ENCODE measurements around the gene BLVRA.
"Not testable (repeated sequence)": the region's sequence is repeated elsewhere in the genome, so short reads cannot be mapped to it uniquely, and the experiment has no call there.

The BLVRA gene

DNA sequence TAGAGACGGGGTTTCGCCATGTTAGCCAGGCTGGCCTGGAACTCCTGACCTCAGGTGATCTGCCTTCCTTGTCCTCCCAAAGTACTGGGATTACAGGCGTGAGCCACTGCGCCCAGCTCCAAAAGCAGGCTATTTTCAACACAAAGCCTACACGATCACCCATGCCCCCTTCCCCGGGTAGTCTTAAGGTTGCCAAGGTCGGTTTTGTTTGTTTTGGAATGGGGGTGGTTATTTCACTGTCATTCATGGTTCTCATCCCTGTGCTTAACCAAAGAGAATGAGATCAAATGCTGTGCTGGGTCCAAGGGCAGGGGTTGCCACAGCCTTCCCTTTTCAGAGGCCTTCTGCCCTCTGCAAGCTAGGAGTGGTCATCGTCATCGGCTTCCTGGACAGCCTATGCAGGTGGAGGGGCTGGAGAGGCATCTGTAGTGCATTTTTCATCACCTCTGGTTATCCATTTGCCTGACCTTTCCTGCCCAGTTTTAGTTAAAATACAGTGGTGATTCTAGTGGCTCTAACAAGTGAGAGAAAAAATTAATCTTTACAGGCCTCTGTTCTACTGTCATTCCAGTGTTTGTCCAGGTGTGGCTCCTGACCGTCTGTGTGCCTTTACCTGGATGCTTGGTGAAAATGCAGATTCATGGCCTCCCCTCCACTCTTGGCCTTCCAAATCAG, 11.4 kb downstream of the BLVRA start:
- DNase-seq: peak; percentile 10

DNA sequence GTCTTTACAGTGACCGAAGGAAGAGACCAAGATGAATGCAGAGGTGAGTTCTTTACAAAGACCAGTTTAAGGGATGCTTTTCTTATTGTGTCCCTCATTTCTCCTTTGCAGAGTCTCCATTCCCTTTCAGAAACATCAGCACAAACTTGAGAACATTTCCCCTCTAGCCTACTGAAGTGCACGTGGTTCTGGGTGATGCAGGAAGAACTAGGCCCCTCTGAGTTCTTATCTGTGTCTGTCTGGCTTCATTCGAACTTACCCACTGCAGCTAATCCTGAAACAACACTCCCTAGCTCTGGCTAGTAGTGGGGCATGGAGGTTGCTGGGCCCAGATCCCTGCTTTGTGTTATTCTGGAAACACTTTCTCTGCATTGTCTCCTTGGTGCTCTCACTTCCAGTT, 12.6 kb downstream of the BLVRA start:
- DNase-seq: peak; percentile 32

DNA sequence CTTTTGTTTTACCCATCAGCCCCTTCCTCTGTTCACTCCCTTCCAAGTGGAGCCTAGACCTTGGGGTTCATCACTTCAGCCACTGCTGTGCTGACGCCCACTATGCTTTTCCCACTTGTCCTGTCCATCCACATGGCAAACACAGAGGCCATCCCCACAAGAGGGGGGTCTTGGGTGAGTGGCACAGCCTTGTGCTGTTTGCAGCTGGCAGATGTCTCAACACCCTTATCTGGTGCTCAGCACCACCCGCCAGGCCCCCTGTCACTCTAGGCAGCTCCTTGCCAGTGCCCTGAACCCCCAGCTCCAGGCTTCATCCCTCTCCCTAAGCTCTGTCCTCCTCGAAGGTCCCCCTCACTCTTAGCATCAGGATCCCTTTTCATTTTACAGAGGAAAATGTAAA, 13.1 kb downstream of the BLVRA start:
- DNase-seq: peak; percentile 38

DNA sequence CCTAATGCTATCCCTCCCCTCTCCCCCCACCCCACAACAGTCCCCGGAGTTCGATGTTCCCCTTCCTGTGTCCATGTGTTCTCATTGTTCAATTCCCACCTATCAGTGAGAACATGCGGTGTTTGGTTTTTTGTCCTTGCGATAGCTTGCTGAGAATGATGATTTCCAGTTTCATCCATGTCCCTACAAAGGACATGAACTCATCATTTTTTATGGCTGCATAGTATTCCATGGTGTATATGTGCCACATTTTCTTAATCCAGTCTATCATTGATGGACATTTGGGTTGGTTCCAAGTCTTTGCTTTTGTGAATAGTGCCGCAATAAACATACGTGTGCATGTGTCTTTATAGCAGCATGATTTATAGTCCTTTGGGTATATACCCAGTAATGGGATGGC, 14.8 kb downstream of the BLVRA start:
- DNase-seq: not testable (repeated sequence)

DNA sequence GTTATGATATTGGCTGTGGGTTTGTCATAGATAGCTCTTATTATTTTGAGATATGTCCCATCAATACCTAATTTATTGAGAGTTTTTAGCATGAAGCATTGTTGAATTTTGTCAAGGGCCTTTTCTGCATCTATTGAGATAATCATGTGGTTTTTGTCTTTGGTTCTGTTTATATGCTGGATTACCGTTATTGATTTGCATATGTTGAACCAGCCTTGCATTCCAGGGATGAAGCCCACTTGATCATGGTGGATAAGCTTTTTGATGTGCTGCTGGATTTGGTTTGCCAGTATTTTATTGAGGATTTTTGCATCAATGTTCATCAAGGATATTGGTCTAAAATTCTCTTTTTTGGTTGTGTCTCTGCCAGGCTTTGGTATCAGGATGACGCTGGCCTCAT, 16.8 kb downstream of the BLVRA start:
- DNase-seq: not testable (repeated sequence)

DNA sequence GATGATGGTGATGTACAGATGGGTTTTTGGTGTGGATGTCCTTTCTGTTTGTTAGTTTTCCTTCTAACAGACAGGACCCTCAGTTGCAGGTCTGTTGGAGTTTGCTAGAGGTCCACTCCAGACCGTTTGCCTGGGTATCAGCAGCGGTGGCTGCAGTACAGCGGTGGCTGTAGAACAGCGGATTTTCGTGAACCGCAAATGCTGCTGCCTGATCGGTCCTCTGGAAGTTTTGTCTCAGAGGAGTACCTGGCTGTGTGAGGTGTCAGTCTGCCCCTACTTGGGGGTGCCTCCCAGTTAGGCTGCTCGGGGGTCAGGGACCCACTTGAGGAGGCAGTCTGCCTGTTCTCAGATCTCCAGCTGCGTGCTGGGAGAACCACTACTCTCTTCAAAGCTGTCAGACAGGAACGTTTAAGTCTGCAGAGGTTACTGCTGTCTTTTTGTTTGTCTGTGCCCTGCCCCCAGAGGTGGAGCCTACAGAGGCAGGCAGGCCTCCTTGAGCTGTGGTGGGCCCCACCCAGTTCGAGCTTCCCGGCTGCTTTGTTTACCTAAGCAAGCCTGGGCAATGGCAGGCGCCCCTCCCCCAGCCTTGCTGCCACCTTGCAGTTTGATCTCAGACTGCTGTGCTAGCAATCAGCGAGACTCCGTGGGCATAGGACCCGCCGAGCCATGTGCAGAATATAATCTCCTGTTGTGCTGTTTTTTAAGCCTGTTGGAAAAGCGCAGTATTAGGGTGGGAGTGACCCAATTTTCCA, 20.0 kb downstream of the BLVRA start:
- DNase-seq: not testable (repeated sequence)

DNA sequence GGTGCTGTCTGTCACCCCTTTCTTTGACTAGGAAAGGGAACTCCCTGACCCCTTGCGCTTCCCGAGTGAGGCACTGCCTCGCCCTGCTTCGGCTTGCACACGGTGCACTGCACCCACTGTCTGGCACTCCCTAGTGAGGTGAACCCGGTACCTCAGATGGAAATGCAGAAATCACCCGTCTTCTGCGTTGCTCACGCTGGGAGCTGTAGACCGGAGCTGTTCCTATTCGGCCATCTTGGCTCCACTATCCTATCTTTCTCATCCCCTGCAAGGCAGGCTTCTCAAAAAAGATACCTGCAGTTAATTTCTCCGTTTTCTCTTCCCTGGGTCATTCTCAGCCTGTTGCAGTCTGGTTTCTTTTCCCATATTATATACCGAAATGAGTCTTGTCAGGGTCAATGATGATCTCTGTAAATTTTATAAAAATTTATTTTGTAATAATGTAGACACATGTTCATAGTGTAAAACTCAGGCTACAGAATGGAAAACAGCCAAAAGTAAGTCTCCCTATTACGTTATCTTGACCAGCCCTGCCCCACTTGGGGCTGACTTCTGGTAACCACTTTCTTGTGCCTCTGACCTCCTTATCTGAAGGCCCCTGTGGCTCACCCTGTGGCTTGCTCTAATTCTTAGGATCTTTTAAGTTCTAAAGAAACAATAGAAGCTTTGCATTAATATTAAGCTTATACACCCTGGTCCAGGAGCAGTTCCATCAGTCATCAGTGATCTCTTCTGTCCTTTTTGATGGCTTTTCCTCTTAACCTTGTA, 20.7 kb downstream of the BLVRA start:
- DNase-seq: no peak

DNA sequence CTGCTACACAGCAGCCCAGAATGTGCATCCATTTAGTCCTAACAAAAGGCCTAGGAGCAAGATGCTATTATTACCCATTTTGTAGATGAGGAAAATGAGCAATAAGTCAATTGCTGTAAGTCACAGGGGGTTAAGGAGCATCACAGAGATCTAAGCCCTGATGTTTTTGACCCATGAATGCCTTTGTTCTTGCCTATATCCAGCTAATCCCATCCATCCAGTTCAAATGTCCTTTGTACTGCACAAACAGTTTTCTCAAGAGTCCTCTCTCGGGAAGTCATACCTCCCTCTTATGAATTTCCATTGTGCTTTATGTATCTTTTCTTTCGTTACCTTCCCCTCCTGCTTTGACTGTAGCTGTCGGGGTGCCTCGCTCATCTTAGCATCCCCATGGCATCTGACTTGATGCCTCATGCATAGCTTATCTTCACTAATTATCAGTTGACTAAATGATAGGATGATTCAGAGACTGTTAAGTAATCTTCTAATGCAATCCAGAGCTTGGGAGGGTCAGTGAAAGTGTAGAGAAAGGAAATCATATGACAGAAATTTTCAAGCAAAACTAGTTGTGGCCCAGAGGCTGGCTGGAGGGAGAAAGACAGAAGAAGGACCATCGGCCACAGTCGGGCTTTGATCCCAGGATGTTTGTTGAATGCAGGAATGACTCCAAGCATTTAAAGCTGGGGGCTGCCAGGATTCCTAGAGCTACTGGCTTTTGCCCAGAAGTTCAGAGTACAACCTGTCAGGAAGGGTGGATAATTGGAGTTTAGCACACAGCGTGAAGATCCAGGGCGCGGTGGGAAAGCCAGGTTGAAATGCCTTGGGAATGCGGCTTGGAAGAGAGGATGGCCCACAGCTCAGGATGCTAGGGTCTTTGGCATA, 23.5 kb downstream of the BLVRA start:
- DNase-seq: peak; percentile 55

DNA sequence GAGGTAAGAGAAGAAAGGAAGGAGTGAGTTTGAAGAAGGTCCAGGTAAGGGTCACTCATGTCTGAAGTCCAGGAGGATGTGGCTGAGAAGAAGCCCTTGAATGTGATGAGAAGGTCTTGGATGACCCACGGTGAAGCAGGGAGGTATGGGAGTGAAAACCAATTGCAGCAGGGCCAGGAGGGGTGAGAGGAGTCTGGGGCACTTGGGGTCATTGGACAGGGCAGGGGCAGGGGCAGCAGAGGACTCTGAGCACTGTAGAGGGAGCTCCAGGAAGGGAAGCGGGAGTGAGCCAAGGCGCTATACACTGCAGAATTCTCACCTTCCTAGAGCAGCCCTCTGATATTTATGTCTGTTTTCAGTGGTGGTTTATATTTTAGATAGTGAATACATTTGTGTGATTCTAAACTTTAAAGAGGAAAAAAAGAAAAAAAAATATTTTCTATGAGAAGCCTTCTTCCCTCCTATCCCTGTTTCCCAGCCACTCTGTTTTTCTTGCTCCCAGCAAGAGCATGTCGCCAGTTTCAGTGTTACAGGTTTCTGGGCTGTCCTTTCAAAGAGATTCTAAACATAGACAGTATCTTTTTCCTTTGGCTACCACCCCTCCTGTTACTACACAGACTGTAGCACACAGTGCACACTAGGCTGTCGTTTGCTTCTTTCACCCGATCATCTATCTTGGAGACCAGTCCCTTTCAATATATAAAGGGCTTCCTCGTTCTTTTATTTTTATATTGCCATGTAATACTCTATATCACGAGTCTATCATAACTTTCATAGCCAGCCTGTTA, 24.5 kb downstream of the BLVRA start:
- DNase-seq: peak; percentile 29

DNA sequence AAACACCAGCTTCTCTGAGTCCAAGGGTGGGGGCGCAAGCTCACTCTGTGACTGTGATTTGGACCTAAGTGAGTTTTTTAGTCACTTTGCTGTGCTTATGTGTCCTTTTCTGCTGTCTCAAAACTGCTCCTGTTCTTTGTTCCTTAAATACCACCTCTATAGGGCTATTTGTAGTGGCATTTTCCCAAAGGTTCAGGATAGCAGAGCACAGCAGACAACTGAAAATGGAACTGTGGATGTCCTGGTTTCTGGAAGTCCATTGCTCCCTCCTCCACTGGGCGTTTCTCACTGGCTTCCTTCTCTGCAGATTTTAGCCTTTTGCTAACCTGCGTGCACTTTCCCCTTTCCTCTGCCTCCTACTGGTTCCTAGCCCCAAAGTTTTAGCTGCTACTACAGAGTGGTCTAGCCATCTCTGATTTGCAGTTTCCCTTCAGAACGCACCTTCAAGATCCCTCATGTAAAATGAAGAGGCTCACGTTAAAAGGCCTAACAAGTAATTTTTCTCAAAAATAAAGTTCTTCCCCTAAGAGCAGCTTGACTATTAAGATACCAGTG, 25.6 kb downstream of the BLVRA start:
- peak; percentile 28 for DNase-seq

DNA sequence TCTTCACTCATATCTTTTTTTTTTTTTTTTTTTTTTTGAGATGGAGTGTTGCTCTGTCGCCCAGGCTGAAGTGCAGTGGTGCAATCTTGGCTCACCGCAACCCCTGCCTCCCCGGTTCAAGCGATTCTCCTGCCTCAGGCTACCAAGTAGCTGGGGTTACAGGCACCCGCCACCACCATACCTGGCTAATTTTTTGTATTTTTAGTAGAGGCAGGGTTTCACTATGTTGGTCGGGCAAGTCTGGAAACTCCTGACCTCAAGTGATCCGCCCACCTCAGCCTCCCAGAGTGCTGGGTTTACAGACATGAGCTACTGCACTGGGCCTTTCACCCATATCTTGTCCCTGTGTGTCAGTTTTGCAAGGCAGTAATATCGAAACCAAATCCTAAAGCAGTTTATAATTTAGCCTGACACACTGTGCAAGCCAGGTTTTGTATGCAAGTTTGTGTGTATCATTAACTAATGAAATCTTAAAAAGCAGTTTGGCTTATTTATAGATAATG, 26.2 kb downstream of the BLVRA start:
- peak; percentile 54 for DNase-seq

DNA sequence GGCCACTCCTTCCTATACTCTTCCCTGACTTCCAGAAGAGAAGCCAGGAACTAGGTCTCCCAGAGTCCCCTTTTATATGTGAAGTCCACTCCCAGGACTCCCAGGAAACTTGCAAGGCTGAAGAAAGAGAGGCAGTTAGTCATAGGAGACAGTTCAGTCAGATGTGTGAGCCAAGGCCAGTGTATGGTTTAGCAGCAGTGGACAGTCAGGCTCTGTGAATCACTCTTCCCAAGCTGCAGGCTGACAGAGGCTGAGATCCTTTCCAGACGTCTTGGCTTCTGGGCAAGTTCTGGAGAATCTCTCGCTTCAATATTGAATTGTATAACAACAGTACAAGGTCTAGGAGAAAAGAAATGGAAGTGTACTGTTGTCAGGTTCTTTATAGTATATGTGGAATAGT, 26.9 kb downstream of the BLVRA start:
- DNase-seq: peak; percentile 92

DNA sequence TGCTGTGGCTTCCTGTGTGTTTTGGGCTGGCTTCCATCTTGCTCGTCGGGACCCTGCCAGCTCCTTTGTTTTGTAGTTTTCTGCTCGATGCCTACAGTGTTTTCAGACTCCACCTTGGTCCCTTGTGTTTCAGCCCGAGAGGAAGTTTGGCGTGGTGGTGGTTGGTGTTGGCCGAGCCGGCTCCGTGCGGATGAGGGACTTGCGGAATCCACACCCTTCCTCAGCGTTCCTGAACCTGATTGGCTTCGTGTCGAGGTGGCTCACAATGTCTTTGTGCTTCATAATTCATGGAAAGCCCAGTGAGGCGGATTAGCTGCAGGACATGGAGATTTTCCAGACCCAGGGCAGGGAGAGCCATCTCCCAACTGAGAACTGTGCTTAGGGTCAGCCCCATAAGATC, 29.3 kb downstream of the BLVRA start:
- no peak for DNase-seq

DNA sequence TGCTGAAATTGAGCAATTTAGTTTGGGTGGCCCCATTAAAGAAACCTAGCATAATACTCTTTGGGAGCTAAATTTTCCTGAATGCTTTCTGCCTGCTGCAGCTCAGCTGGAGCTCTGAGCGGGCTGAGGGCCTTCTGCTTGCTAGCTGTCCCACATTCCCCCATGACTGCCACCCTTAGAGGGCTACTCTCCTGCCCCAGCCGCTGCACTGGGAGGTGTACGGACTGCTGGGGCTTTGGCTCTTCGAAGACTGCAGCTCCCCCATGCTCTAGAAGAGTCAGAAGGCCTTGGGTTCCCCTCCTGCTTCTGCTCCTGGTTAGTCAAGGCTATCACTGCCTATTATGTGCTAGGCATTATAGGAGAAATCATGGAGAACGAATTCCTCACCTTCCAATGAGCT, 31.5 kb downstream of the BLVRA start:
- no peak for DNase-seq

DNA sequence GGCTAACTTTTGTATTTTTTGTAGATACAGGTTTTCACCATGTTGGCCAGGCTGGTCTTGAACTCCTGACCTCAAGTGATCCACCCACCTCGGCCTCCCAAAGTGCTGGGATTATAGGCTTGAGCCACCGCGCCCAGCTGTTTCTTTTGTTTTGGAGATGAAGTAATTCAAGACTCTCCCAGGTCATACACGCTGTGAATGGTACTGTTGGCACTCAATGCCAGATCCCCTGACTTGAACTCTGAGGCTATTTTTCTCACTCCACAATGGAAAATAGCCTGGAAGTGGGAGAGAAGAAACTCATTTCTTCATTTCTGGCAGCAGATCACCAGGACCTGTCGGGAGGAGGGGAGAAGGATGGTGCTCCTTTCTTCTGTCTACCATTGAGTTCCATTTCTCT, 32.4 kb downstream of the BLVRA start:
- DNase-seq: no peak

DNA sequence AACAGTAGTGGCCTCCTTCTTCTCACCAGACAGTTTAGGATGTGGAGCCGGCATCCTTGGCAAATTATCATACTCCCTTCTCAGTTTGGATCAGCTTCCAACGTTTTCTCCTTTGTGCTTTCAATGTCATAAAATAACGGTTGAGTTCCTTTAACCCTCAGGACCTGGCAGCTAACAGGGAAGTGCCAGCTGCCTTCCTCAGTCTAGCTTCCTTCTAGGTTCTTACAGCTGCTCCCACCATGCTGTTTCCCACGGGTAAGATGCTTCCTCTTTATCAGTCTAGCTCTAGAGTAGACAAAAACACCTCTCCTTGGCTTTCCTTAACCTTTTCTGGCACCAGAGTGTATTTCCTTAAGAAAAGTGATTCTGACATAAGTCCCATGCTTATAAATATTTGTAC, 33.2 kb downstream of the BLVRA start:
- DNase-seq: peak; percentile 22

DNA sequence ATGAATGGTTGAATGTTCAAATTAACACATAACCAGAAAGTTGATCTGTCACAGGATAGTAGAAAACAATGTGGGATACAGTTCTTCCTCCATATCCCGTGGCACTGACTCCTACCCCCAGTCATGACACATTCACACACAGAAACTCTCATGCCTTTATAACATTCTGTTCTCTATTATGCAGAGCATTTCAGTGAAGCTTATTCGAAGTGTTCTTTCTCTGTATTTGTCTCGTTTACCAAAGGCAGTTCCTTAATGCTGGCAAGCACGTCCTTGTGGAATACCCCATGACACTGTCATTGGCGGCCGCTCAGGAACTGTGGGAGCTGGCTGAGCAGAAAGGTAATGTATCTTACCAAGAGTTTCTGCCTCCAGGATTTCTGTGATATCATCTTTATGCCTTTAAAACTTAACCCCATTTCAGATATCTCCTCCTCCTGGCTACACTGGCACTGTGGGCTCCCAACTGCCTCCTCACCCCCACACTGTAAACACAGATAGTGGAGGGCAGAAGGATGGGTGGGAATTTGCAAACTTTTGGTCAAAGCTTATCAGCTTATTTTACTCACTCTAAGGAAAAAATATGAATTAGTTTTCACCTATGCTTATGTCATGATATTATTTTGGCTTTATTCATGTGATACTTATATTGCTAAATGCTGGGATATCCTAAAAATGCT, 34.1 kb downstream of the BLVRA start:
- DNase-seq: no peak

DNA sequence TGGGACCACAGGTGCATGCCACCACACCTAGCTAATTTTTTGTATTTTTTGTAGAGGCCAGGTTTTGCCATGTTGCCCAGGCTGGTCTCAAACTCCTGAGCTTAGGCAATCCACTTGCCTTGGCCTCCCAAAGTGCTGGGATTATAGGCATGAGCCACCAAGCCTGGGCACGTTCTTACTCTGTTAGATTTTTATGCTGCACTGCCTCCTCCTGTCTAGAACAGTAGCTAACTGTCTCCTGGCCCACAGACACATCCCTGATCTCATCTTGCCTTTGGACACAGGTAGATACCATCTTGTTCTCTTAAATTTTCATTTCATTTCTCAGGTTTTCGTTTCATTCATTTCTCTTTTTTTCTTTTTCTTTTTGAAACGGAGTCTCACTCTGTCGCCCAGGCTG, 41.1 kb downstream of the BLVRA start:
- DNase-seq: no peak

DNA sequence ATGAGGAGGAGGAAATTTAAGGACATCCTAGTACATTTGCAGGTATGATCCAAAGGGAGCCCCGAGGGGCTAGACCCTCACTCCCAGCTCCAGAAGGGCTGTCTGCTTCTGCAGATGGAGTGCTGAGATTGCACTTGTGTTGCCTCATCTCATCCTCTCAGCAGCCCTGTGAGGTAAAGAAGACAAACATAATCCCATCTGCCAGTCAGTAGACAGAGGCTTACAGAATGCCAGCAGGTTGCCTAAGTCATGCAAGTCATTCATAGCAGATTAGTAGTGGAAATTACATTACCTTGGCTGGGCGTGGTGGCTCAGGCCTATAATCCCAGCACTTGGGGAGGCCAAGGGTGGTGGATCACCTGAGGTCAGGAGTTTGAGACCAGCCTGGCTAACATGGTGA, 45.4 kb downstream of the BLVRA start:
- no peak for DNase-seq

DNA sequence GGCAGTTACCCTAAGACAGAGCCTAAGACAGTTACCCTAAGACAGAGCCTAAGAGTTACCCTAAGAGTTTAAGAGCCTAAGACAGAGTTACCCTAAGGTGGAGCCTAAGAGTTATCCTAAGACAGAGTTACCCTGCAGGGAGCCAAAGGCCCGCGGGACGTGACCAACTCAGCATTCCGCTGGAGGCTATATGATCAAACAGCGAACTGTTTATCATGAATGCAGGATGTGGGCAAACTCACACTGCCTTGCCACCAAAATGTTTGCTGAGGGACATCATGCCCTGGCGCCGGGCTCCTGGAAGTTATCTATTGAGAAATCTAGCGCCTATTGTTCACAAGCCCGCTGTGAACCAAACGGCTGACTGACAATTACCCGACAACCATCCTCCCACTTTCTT, 49.9 kb downstream of the BLVRA start:
- no peak for DNase-seq

Data from islet precursor cell (in vitro differentiated cells).